Mesenchymal stem cell (in vitro differentiated cells and primary cell): ENCODE results near the gene BICRA. TPM values are rescaled to one million over a fixed set of nuclear protein-coding genes. Genes with fewer than 3 reads are reported as not detected.

Experiments used
- DNase-seq: peaks from one replicate; pipeline ENCODE4 v3.0.0-alpha.2; 2013
- H2AFZ ChIP-seq: one replicate; pipeline ENCODE4 v1.6.1; 2013; ENCODE audit warnings: low read depth, mild to moderate bottlenecking, control low read depth, inconsistent platforms, low read length, moderate library complexity
- H2AK5ac ChIP-seq: 2 replicates; pipeline ENCODE4 v1.6.1; 2013; ENCODE audit warnings: low read length, moderate library complexity, mild to moderate bottlenecking, inconsistent platforms; ENCODE audit not compliant: severe bottlenecking
- H2BK120ac ChIP-seq: one replicate; pipeline ENCODE4 v1.6.1; 2013; ENCODE audit warnings: low read depth, mild to moderate bottlenecking, inconsistent platforms, low read length, moderate library complexity
- H2BK12ac ChIP-seq, 2 experiments: one replicate each; pipeline ENCODE4 v1.6.1; 2013; ENCODE audit warnings: inconsistent platforms in 2 of 2, low read length in 2 of 2, mild to moderate bottlenecking in 2 of 2, moderate library complexity in 2 of 2, control low read depth in 1 of 2
- H2BK15ac ChIP-seq: one replicate; pipeline ENCODE4 v1.6.1; 2013; ENCODE audit warnings: mild to moderate bottlenecking, low read depth, inconsistent platforms; ENCODE audit not compliant: poor library complexity, severe bottlenecking
- H2BK5ac ChIP-seq: 2 replicates; pipeline ENCODE4 v1.6.1; 2013; ENCODE audit warnings: low read depth, mild to moderate bottlenecking, low read length, control low read depth, inconsistent platforms; ENCODE audit not compliant: poor library complexity, severe bottlenecking
- H3K14ac ChIP-seq, 2 experiments: one replicate each; pipeline ENCODE4 v1.6.1; 2013; ENCODE audit warnings: inconsistent platforms in 2 of 2, low read length in 2 of 2, control low read depth in 1 of 2, mild to moderate bottlenecking in 1 of 2, moderate library complexity in 1 of 2
- H3K18ac ChIP-seq, 2 experiments: one replicate each; pipeline ENCODE4 v1.6.1; 2013; ENCODE audit warnings: inconsistent platforms in 2 of 2, low read length in 2 of 2, control low read depth in 1 of 2, low read depth in 1 of 2, mild to moderate bottlenecking in 1 of 2
- H3K23ac ChIP-seq, 2 experiments: one replicate each; pipeline ENCODE4 v1.6.1; 2013; ENCODE audit warnings: inconsistent platforms in 2 of 2, low read length in 2 of 2, mild to moderate bottlenecking in 2 of 2, moderate library complexity in 2 of 2, control low read depth in 1 of 2
- H3K27ac ChIP-seq: 2 replicates; pipeline ENCODE4 v1.5.1; 2013; ENCODE audit warnings: mild to moderate bottlenecking, moderate library complexity, low read length, control low read depth, inconsistent platforms; ENCODE audit not compliant: poor library complexity, severe bottlenecking
- H3K27me3 ChIP-seq, 2 experiments: 2 replicates each; pipeline versions ENCODE4 v1.6.1 to v1.7.0; 2013; ENCODE audit warnings: low read length in 2 of 2, mild to moderate bottlenecking in 2 of 2, moderate library complexity in 2 of 2, control low read depth in 1 of 2, inconsistent platforms in 1 of 2; ENCODE audit not compliant: control insufficient read depth in 1 of 2, insufficient read depth in 1 of 2
- H3K36me3 ChIP-seq, 2 experiments: 2 replicates each; pipeline versions ENCODE4 v1.6.1 to v1.7.0; 2013; ENCODE audit warnings: low read length in 2 of 2, control low read depth in 1 of 2, inconsistent platforms in 1 of 2, low read depth in 1 of 2, mild to moderate bottlenecking in 1 of 2; ENCODE audit not compliant: insufficient read depth in 2 of 2, control insufficient read depth in 1 of 2
- H3K4ac ChIP-seq, 2 experiments: one replicate each; pipeline ENCODE4 v1.6.1; 2013; ENCODE audit warnings: inconsistent platforms in 2 of 2, low read length in 2 of 2, mild to moderate bottlenecking in 2 of 2, moderate library complexity in 2 of 2, control low read depth in 1 of 2, low read depth in 1 of 2
- H3K4me1 ChIP-seq: 2 replicates; pipeline ENCODE4 v1.6.1; 2013; ENCODE audit warnings: low read depth, low read length, control low read depth; ENCODE audit not compliant: control insufficient read depth, insufficient read depth
- H3K4me2 ChIP-seq: 2 replicates; pipeline ENCODE4 v1.6.1; 2013; ENCODE audit warnings: low read length, mild to moderate bottlenecking, inconsistent platforms; ENCODE audit not compliant: poor library complexity, severe bottlenecking
- H3K4me3 ChIP-seq, 2 experiments: 2 replicates each; pipeline versions ENCODE4 v1.5.1 to v1.7.0; 2013; ENCODE audit warnings: low read length in 2 of 2, mild to moderate bottlenecking in 2 of 2, control low read depth in 1 of 2, low read depth in 1 of 2; ENCODE audit not compliant: insufficient read depth in 1 of 2
- H3K79me1 ChIP-seq: replicated peaks from 2 replicates; pipeline ENCODE4 v1.6.1; 2013; ENCODE audit warnings: mild to moderate bottlenecking, control low read depth, low read length, inconsistent platforms; ENCODE audit not compliant: poor library complexity, severe bottlenecking
- H3K9ac ChIP-seq: 2 replicates; pipeline ENCODE4 v1.7.0; 2013; ENCODE audit warnings: mild to moderate bottlenecking, low read length, moderate library complexity
- H3K9me3 ChIP-seq: 2 replicates; pipeline ENCODE4 v1.7.0; 2013; ENCODE audit warnings: mild to moderate bottlenecking, low read length; ENCODE audit not compliant: control insufficient read depth
- H4K8ac ChIP-seq: one replicate; pipeline ENCODE4 v1.6.1; 2013; ENCODE audit warnings: inconsistent platforms, mild to moderate bottlenecking, low read length, moderate library complexity
- H4K91ac ChIP-seq: one replicate; pipeline ENCODE4 v1.6.1; 2013; ENCODE audit warnings: mild to moderate bottlenecking, low read length, inconsistent platforms
- WGBS: methylation state at CpG from one replicate; pipeline ENCODE4 v1.1.7; 2013; ENCODE audit warnings: mixed read lengths; 5-methylcytosine and 5-hydroxymethylcytosine counted together
- polyA plus RNA-seq, 2 experiments: library from polyadenylated mRNA; stranded (reverse); fragments of 200-250 nt; gene quantifications; one replicate each; pipeline ENCODE4 v1.2.3, GENCODE V29; 2013

The BICRA gene
- 7.9 TPM for polyA plus RNA-seq (2013, experiment 1 of 2)
- polyA plus RNA-seq (2013, experiment 2 of 2), result 7.3 TPM

DNA sequence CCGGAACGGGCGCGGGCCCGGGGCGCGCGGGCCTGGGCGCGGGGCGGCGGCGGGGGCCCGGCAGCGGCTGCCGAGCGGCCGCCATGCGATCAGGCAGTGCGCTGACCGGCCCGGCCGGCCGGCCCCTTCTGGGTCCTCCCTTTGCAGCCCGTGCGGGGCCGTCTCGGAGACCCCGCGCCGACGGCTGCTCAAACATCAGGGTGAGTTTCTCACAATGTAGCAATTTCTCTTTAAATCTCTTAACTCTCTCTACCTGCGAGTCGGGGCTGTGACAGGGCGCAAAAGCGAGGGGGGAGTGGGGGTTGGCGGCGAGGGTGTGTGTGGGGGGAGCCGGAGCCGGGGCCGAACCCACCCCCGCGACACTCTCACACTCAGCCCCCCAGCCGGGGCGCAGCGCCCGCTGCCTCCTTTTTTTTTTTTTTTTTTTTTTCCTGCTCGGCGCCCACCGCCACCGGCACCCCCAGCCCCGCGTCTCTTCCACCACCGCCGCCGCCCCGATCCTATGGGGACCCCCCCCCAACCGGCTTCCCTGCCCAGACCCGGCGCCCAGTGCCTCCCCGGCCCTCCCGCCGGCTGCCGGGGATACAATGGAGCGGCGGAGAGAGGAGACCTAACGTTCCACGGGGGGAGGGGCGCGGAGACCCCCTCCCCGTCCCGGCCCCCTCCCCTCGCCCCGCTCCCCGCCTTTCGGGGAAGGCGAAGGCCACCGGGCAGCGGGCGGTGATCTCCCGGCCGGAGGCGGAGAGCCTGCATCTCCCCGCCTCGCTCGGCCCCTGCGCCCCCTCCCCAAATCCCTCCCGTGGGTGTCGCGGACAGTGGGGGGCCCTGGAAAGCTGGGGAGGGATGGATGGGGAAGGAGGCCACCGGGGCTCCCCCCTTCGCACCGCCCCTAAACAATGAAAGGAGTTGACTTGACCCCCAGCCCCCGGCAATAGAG lies at the start of gene BICRA:
BICRA (plus strand) TSS at position 166 of the 937 bp plus-strand sequence. CDS start 64,441 bp downstream, outside the sequence.
- Histone ChIP-seq H3K14ac (peak within 1 kb of the TSS; percentile 96 to 100), H3K23ac (peak within 1 kb of the TSS; percentile 83 to 89), H2AK5ac (no peak within 1 kb of the TSS), H3K27ac (peak within 1 kb of the TSS; percentile 87), H2AFZ (peak within 1 kb of the TSS; percentile 94), H2BK12ac (peak within 1 kb of the TSS; percentile 79 to 96), H2BK5ac (peak within 1 kb of the TSS; percentile 97), H3K4me2 (peak within 1 kb of the TSS; percentile 87), H3K9me3 (no peaks in the 10 kb centered on the region), H4K91ac (peak within 1 kb of the TSS; percentile 97), H3K4me1 (peaks cover 26% of the 10 kb centered on the region), H3K18ac (peak within 1 kb of the TSS; percentile 90 to 100), H4K8ac (peak within 1 kb of the TSS; percentile 94), H3K27me3 (peaks cover 0 to under 1% of the 10 kb centered on the region in 2 experiments), H3K4ac (peak within 1 kb of the TSS; percentile 97 to 98), H3K79me1 (peaks cover 9% of the 10 kb centered on the region), H3K4me3 (peak within 1 kb of the TSS; percentile 96 to 99), H3K36me3 (peaks cover 0 to 7% of the 10 kb centered on the region in 2 experiments), H3K9ac (peak within 1 kb of the TSS; percentile 98), H2BK120ac (peak within 1 kb of the TSS; percentile 97), H2BK15ac (peak within 1 kb of the TSS; percentile 93)
- under 1% methylated on average over 17 of the region's 94 CpGs for WGBS
- DNase-seq, result peak; percentile 81

- H3K4ac ChIP-seq, result no peak overlapping the region
- H3K4me2 ChIP-seq, result no peak overlapping the region
- no peak overlapping the region for H2BK12ac ChIP-seq
- H2AK5ac ChIP-seq, result no peak overlapping the region
- peaks cover 0 to 12% of the 10 kb centered on the region in 2 experiments for H3K27me3 ChIP-seq
- no peaks in the 10 kb centered on the region for H3K36me3 ChIP-seq
- no peak overlapping the region for H3K9ac ChIP-seq
- no peak overlapping the region for H3K23ac ChIP-seq
- no CpG with 5 or more reads among the region's 2 CpGs for WGBS
- no peaks in the 10 kb centered on the region for H3K4me1 ChIP-seq
- H3K27ac ChIP-seq, result no peak overlapping the region
- no peak overlapping the region for H3K4me3 ChIP-seq
- H2BK5ac ChIP-seq, result no peak overlapping the region
- no peaks in the 10 kb centered on the region for H3K9me3 ChIP-seq
- H2BK15ac ChIP-seq, result no peak overlapping the region
- no peaks in the 10 kb centered on the region for H3K79me1 ChIP-seq
- H2BK120ac ChIP-seq, result no peak overlapping the region
- no peak overlapping the region for H3K18ac ChIP-seq
- no peak overlapping the region for H4K91ac ChIP-seq
- no peak overlapping the region for H2AFZ ChIP-seq
- H3K14ac ChIP-seq, result no peak overlapping the region
- no peak overlapping the region for H4K8ac ChIP-seq
- DNase-seq, result no peak
Measured at GRCh38 chr19:47560999-47561398, 47.9 kb upstream of the BICRA start.

GRCh38 chr19:47561440-47562057 lies 47.4 kb upstream of the BICRA start:
- Histone ChIP-seq H2BK15ac (no peak overlapping the region), H2AK5ac (no peak overlapping the region), H4K91ac (no peak overlapping the region), H3K23ac (no peak overlapping the region), H3K27ac (no peak overlapping the region), H3K4me2 (no peak overlapping the region), H4K8ac (no peak overlapping the region), H3K14ac (no peak overlapping the region), H3K18ac (no peak overlapping the region), H3K4me1 (no peaks in the 10 kb centered on the region), H2BK5ac (no peak overlapping the region), H3K36me3 (no peaks in the 10 kb centered on the region), H3K27me3 (peaks cover 0 to 12% of the 10 kb centered on the region in 2 experiments), H3K9me3 (no peaks in the 10 kb centered on the region), H2BK12ac (no peak overlapping the region), H2BK120ac (no peak overlapping the region), H3K79me1 (no peaks in the 10 kb centered on the region), H2AFZ (no peak overlapping the region), H3K9ac (no peak overlapping the region), H3K4me3 (no peak overlapping the region), H3K4ac (no peak overlapping the region)
- DNase-seq, result peak; percentile 32
- WGBS, result 97% methylated on average over 6 of the region's 7 CpGs

DNA sequence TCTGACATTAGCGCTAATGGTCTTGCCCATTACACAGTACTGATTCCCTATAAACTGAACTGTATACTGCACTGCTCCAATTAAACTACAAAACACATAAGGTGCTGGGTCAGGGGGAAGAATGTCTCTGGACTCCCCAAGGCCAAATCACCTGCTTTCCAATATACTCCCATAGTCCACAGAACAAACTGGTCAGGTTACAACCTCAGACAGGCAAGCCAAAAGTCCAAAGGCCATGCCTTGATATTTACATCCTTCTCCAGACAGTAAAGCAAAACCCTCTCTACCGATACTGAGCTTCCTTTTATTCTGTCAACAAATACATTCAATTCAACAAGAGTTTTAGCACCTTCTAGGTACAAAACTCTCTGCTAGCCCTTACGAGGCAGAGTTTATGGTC lies 44.9 kb upstream of the BICRA start:
- WGBS, result 94% methylated on average over 3 of the region's 3 CpGs
- Histone ChIP-seq H3K4me3 (no peak overlapping the region), H2BK12ac (no peak overlapping the region)

More for the DNA sequence above, 44.9 kb upstream of the BICRA start:
- Histone ChIP-seq H3K27me3 (peaks cover 0 to 12% of the 10 kb centered on the region in 2 experiments), H2AK5ac (no peak overlapping the region), H3K4me1 (no peaks in the 10 kb centered on the region), H3K9ac (no peak overlapping the region), H3K4ac (no peak overlapping the region), H3K23ac (no peak overlapping the region), H3K27ac (no peak overlapping the region), H3K36me3 (no peaks in the 10 kb centered on the region), H3K79me1 (no peaks in the 10 kb centered on the region), H2BK120ac (no peak overlapping the region), H3K18ac (no peak overlapping the region), H2BK15ac (no peak overlapping the region), H2BK5ac (no peak overlapping the region), H3K14ac (no peak overlapping the region), H3K4me2 (no peak overlapping the region), H4K91ac (no peak overlapping the region), H2AFZ (no peak overlapping the region), H4K8ac (no peak overlapping the region), H3K9me3 (no peaks in the 10 kb centered on the region)
- DNase-seq, result no peak
